ENCODE results near the gene TPRG1.

TPRG1 gene

GRCh38 chr3:189171707-189172106 lies at the start of gene TPRG1:
Gene TPRG1 (plus strand): TSS chr3:189171971. CDS start chr3:189207385, 35,414 bp downstream.
- no peak for DNase-seq (ENCODE audit: low read depth in 3 of 3)

- no peak for DNase-seq (ENCODE audit: low read depth in 3 of 3)
These were observed 49.7 kb upstream of the TPRG1 start for GRCh38 chr3:189122110-189122509.

- no peak for DNase-seq (ENCODE audit: low read depth in 3 of 3)
These were observed 49.1 kb upstream of the TPRG1 start for GRCh38 chr3:189122526-189123205.

- no peak for DNase-seq (ENCODE audit: low read depth in 3 of 3)
These were observed 48.0 kb upstream of the TPRG1 start for GRCh38 chr3:189123595-189124387.

GRCh38 chr3:189132231-189132671 lies 39.5 kb upstream of the TPRG1 start:
- peak; percentile 38 to 76 (median 40) for DNase-seq (ENCODE audit: low read depth in 3 of 3)

- DNase-seq (ENCODE audit: low read depth in 3 of 3): no peak
These were observed 38.9 kb upstream of the TPRG1 start for GRCh38 chr3:189132839-189133238.

- DNase-seq (ENCODE audit: low read depth in 3 of 3): no peak
These were observed 38.0 kb upstream of the TPRG1 start for GRCh38 chr3:189133768-189134167.

- no peak for DNase-seq (ENCODE audit: low read depth in 3 of 3)
These were observed 34.4 kb upstream of the TPRG1 start for GRCh38 chr3:189137416-189137815.

- no peak for DNase-seq (ENCODE audit: low read depth in 3 of 3)
These were observed 32.7 kb upstream of the TPRG1 start for GRCh38 chr3:189138901-189139610.

- DNase-seq (ENCODE audit: low read depth in 3 of 3): no peak
These were observed 32.2 kb upstream of the TPRG1 start for GRCh38 chr3:189139611-189139940.

- peak in 1 of 3 experiments; percentile 18 for DNase-seq (ENCODE audit: low read depth in 3 of 3)
These were observed 29.2 kb upstream of the TPRG1 start for GRCh38 chr3:189142527-189142926.

GRCh38 chr3:189143321-189143720 lies 28.4 kb upstream of the TPRG1 start:
- no peak for DNase-seq (ENCODE audit: low read depth in 3 of 3)

GRCh38 chr3:189143771-189144170 lies 28.0 kb upstream of the TPRG1 start:
- no peak for DNase-seq (ENCODE audit: low read depth in 3 of 3)

GRCh38 chr3:189144645-189145044 lies 27.1 kb upstream of the TPRG1 start:
- DNase-seq (ENCODE audit: low read depth in 3 of 3): no peak

GRCh38 chr3:189146848-189147247 lies 24.9 kb upstream of the TPRG1 start:
- no peak for DNase-seq (ENCODE audit: low read depth in 3 of 3)

GRCh38 chr3:189148081-189148507 lies 23.7 kb upstream of the TPRG1 start:
- peak; percentile 51 to 56 (median 55) for DNase-seq (ENCODE audit: low read depth in 3 of 3)

GRCh38 chr3:189149203-189149602 lies 22.6 kb upstream of the TPRG1 start:
- no peak for DNase-seq (ENCODE audit: low read depth in 3 of 3)

GRCh38 chr3:189157232-189158007 lies 14.4 kb upstream of the TPRG1 start:
- DNase-seq (ENCODE audit: low read depth in 3 of 3): no peak

GRCh38 chr3:189158034-189158433 lies 13.7 kb upstream of the TPRG1 start:
- DNase-seq (ENCODE audit: low read depth in 3 of 3): no peak

- no peak for DNase-seq (ENCODE audit: low read depth in 3 of 3)
These were observed 11.1 kb upstream of the TPRG1 start for GRCh38 chr3:189160519-189161309.

- DNase-seq (ENCODE audit: low read depth in 3 of 3): no peak
These were observed 6.6 kb upstream of the TPRG1 start for GRCh38 chr3:189165092-189165612.
